ENCODE results near the gene POT1.

GRCh38 chr7:124945680-124946079, 16.1 kb upstream of the POT1 start:
- TF ChIP-seq CTCF (conservative IDR thresholded peaks at IDR 0.05; ENCODE audit: low read depth, low read length) (no peak), EZH2 (IDR thresholded peaks at IDR 0.05; ENCODE audit: borderline replicate concordance, low read depth, low read length, poor library complexity, severe bottlenecking) (no peak)
